AG04450 (cell line): Measurements from ENCODE around the gene PLA2G2F. TPM values are rescaled to one million over a fixed set of nuclear protein-coding genes. Genes with fewer than 3 reads are reported as not detected.

Experiments used
- CTCF ChIA-PET: fragments of 300-600, 350-600 bp; formaldehyde crosslinking; extraction: SDS; loops from one replicate; lab custom pipeline; 2022; ENCODE audit warnings: antibody characterized with exemption, inconsistent platforms; lab: Charles Lee
- POLR2A ChIA-PET: fragments of 350-600 bp; formaldehyde crosslinking; extraction: SDS; loops from one replicate; lab custom pipeline; 2021; ENCODE audit warnings: antibody characterized with exemption, inconsistent platforms; lab: Yijun Ruan, JAX
- DNase-seq: peaks from one replicate; pipeline ENCODE4 v3.0.0-alpha.2; 2011; ENCODE audit warnings: low read depth, low spot score
- H3K27ac ChIP-seq: one replicate; pipeline ENCODE4 v1.5.1; 2012; ENCODE audit warnings: low read depth, low read length, control low read depth
- H3K27me3 ChIP-seq: one replicate; pipeline ENCODE4 v1.6.0; 2012; ENCODE audit warnings: low read length; ENCODE audit not compliant: control insufficient read depth, insufficient read depth
- H3K4me3 ChIP-seq: 2 replicates; pipeline ENCODE4 v1.5.1; 2011; ENCODE audit warnings: mild to moderate bottlenecking, low read depth, low read length, control low read depth
- H3K9me3 ChIP-seq: 2 replicates; pipeline ENCODE4 v1.5.1; 2012; ENCODE audit warnings: low read length; ENCODE audit not compliant: control insufficient read depth, insufficient read depth
- CTCF ChIP-seq: IDR thresholded peaks from 2 replicates; pipeline ENCODE4 v1.5.1; 2011; ENCODE audit warnings: low read depth, low read length, control low read depth, inconsistent platforms
- polyA plus RNA-seq: library from polyadenylated mRNA; depleted of rRNA; stranded (reverse); fragments of >200 nt; gene quantifications from 2 replicates; pipeline ENCODE4 v1.2.3, GENCODE V29; 2011

The PLA2G2F gene
- polyA plus RNA-seq, 1 experiment, result not detected

- DNase-seq, result no peak
- POLR2A ChIA-PET, result no interaction called here
- CTCF ChIA-PET, result no interaction called here
- Histone ChIP-seq H3K27ac (no peak overlapping the region), H3K4me3 (no peak overlapping the region), H3K27me3 (peaks cover 16% of the 10 kb centered on the region), H3K9me3 (no peaks in the 10 kb centered on the region)
- TF ChIP-seq CTCF, result no peak
Observed at GRCh38 chr1:20137055-20137454, 2.1 kb upstream of the PLA2G2F start.

GRCh38 chr1:20137604-20138003, 1.5 kb upstream of the PLA2G2F start:
- no peak overlapping the region for H3K4me3 ChIP-seq

GRCh38 chr1:20138346-20138745, 777 bp upstream of the PLA2G2F start:
- POLR2A ChIA-PET, result no interaction called here
- H3K9me3 ChIP-seq, result no peaks in the 10 kb centered on the region; the same call in 1 of the 2 replicates
- H3K27ac ChIP-seq, result no peak overlapping the region
- H3K4me3 ChIP-seq, result no peak overlapping the region
- CTCF ChIA-PET, result no interaction called here
- no peak for TF ChIP-seq CTCF
- no peak for DNase-seq
- peaks cover 22% of the 10 kb centered on the region for H3K27me3 ChIP-seq

More at GRCh38 chr1:20137604-20138003, 1.5 kb upstream of the PLA2G2F start:
- H3K9me3 ChIP-seq, result no peaks in the 10 kb centered on the region
- H3K27me3 ChIP-seq, result peaks cover 18% of the 10 kb centered on the region
- no peak for DNase-seq
- H3K27ac ChIP-seq, result no peak overlapping the region
- CTCF ChIA-PET, result no interaction called here
- POLR2A ChIA-PET, result no interaction called here
- TF ChIP-seq CTCF, result no peak

DNA sequence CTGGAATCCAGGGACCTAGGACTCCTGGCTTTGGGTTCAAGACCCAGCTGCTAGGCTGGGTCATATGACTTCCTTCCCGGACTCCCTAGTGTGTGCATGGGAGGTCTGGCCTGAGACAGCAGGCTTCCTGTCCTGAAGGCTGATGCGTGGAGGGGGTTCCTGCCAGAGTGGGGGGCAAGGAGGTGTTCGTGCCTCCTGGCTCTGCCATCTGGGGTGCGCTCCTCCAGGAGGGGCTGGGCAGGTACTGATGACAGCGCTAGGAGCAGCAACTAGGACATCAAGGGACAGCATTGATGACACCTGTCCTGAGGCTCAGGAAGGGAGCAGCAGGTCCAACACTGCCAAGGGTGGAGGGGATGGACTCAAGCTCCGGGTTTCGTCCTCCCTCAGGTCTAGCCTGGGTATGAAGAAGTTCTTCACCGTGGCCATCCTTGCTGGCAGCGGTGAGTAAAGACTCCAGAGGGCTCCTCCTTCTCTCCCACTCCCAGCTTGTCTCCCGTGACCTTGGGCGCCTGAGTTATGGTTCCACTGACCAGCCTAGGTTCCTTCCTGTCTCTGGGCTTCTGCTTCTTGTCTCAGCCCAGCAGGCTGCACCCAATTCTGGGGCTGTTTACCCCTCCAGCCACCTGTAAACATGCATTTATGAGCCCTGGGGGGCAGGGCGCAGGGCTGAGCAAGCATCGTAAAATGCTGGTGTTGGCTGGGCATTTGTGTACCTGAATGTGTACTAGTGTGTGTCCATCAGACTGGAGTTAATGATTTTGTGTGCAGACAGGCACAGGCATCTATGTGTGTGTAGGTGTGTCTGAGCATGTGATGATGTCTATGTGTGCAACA, 871 bp downstream of the PLA2G2F start:
- Histone ChIP-seq H3K27me3 (peaks cover 27% of the 10 kb centered on the region), H3K27ac (no peak overlapping the region), H3K9me3 (no peaks in the 10 kb centered on the region; the same call in 1 of the 2 replicates), H3K4me3 (no peak overlapping the region)
- CTCF ChIA-PET, result no interaction called here
- POLR2A ChIA-PET, result no interaction called here
- no peak for TF ChIP-seq CTCF
- DNase-seq, result no peak

GRCh38 chr1:20141001-20141400, 1.9 kb downstream of the PLA2G2F start:
- ChIA-PET CTCF (no interaction called here), POLR2A (no interaction called here)
- Histone ChIP-seq H3K27me3 (peaks cover 32% of the 10 kb centered on the region), H3K27ac (no peak overlapping the region), H3K9me3 (no peaks in the 10 kb centered on the region; the same call in 1 of the 2 replicates), H3K4me3 (no peak overlapping the region)
- no peak for DNase-seq
- TF ChIP-seq CTCF, result no peak
